ENCODE results near the gene FA2H. TPM values are rescaled to one million over a fixed set of nuclear protein-coding genes. Genes with fewer than 3 reads are reported as not detected.

FA2H gene
- total and polyA plus RNA-seq, 2 of the 13 experiments (the other 11 are each of a cell fraction or from before 2014, with no cell fraction given), result 0.20 TPM; not detected in 1

- no peak for FAIRE-seq
- no peak for DNase-seq (ENCODE audit: low spot score)
- no peaks in the 10 kb centered on the region for H4K20me1 ChIP-seq (ENCODE audit: insufficient read depth, low read length)
- 35% methylated on average over 3 of the region's 3 CpGs for WGBS (ENCODE audit: low lambda C conversion rate)
- ChIA-PET POLR2A (no interaction called here), CTCF (ENCODE audit: low intra/inter-chr PET ratio, low total read pairs) (no interaction called here)
- intact Hi-C loops (cut with micrococcal nuclease; ENCODE audit: unreplicated experiment) (no loop called here), in situ Hi-C loops (cut with HindIII; ENCODE audit: extremely low pct_ligation_motif_present, low pct_unique_long_range_greater_than_20kb) (no loop called here)
- ATAC-seq, result peak; percentile 50
- no peak overlapping the region for H2AFZ ChIP-seq (ENCODE audit: low read length)
- H3K79me2 ChIP-seq (ENCODE audit: insufficient read depth, low read length), result no peaks in the 10 kb centered on the region
- H3K9ac ChIP-seq (ENCODE audit: insufficient read depth, low read depth, low read length), result no peak overlapping the region
- no peak overlapping the region for H3K4me2 ChIP-seq (ENCODE audit: low read depth, low read length)
- H3K27ac ChIP-seq (ENCODE audit: extremely low read length, insufficient read depth, low read length), result no peak overlapping the region
- BruUV-seq (replicated peaks), result no TSS peak
- H3K9me3 ChIP-seq (ENCODE audit: low read length), result no peaks in the 10 kb centered on the region
- no peaks in the 10 kb centered on the region for H3K4me1 ChIP-seq (ENCODE audit: insufficient read depth, low read length)
- no peak overlapping the region for H3K4me3 ChIP-seq (replicated peaks in 1 of 3; ENCODE audit: insufficient read depth in 1 of 3, low read depth in 2 of 3, low read length in 3 of 3)
- H3K27me3 ChIP-seq (ENCODE audit: control insufficient read depth in 1 of 2, insufficient read depth in 2 of 2, low read length in 2 of 2), result peaks cover 4 to 50% of the 10 kb centered on the region in 2 experiments; a peak in 4 of 5 replicates
- H3K36me3 ChIP-seq (replicated peaks in 1 of 2; ENCODE audit: control insufficient read depth in 1 of 2, insufficient read depth in 2 of 2, low read length in 2 of 2), result no peaks in the 10 kb centered on the region
- TF ChIP-seq ATRX (CRISPR knock-in tag; IDR thresholded peaks at IDR 0.05; ENCODE audit: borderline replicate concordance) (no peak), KAT7 (CRISPR knock-in tag; IDR thresholded peaks at IDR 0.05; ENCODE audit: borderline replicate concordance) (no peak), BORCS8-MEF2B (CRISPR knock-in tag; IDR thresholded peaks at IDR 0.05) (no peak), ZNF17 (CRISPR knock-in tag; IDR thresholded peaks at IDR 0.05) (no peak), SNAPC2 (CRISPR knock-in tag; IDR thresholded peaks at IDR 0.05) (no peak), KDM1A (CRISPR knock-in tag; IDR thresholded peaks at IDR 0.05) (no peak), ZNF616 (CRISPR knock-in tag; IDR thresholded peaks at IDR 0.05; ENCODE audit: low read depth) (no peak), NFKBIZ (CRISPR knock-in tag; IDR thresholded peaks at IDR 0.05) (no peak), IRF2 (CRISPR knock-in tag; IDR thresholded peaks at IDR 0.05) (no peak), SNAPC4 (CRISPR knock-in tag; IDR thresholded peaks at IDR 0.05) (no peak), NCOA5 (CRISPR knock-in tag; IDR thresholded peaks at IDR 0.05) (no peak), KDM4B (CRISPR knock-in tag; IDR thresholded peaks at IDR 0.05) (no peak), MTF1 (CRISPR knock-in tag; IDR thresholded peaks at IDR 0.05) (no peak), TRIM24 (CRISPR knock-in tag; IDR thresholded peaks at IDR 0.05) (no peak), ZNF567 (CRISPR knock-in tag; IDR thresholded peaks at IDR 0.05; ENCODE audit: borderline replicate concordance) (no peak)
- TF ChIP-seq, protein P1, sequence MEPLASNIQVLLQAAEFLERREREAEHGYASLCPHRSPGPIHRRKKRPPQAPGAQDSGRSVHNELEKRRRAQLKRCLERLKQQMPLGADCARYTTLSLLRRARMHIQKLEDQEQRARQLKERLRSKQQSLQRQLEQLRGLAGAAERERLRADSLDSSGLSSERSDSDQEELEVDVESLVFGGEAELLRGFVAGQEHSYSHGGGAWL (CRISPR knock-in tag; IDR thresholded peaks at IDR 0.05), result no peak
- TF ChIP-seq, protein P2, sequence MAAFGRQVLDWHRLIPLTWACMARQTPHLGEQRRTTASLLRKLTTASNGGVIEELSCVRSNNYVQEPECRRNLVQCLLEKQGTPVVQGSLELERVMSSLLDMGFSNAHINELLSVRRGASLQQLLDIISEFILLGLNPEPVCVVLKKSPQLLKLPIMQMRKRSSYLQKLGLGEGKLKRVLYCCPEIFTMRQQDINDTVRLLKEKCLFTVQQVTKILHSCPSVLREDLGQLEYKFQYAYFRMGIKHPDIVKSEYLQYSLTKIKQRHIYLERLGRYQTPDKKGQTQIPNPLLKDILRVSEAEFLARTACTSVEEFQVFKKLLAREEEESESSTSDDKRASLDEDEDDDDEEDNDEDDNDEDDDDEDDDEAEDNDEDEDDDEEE (CRISPR knock-in tag; IDR thresholded peaks at IDR 0.05), result no peak
- TF ChIP-seq, protein P3, sequence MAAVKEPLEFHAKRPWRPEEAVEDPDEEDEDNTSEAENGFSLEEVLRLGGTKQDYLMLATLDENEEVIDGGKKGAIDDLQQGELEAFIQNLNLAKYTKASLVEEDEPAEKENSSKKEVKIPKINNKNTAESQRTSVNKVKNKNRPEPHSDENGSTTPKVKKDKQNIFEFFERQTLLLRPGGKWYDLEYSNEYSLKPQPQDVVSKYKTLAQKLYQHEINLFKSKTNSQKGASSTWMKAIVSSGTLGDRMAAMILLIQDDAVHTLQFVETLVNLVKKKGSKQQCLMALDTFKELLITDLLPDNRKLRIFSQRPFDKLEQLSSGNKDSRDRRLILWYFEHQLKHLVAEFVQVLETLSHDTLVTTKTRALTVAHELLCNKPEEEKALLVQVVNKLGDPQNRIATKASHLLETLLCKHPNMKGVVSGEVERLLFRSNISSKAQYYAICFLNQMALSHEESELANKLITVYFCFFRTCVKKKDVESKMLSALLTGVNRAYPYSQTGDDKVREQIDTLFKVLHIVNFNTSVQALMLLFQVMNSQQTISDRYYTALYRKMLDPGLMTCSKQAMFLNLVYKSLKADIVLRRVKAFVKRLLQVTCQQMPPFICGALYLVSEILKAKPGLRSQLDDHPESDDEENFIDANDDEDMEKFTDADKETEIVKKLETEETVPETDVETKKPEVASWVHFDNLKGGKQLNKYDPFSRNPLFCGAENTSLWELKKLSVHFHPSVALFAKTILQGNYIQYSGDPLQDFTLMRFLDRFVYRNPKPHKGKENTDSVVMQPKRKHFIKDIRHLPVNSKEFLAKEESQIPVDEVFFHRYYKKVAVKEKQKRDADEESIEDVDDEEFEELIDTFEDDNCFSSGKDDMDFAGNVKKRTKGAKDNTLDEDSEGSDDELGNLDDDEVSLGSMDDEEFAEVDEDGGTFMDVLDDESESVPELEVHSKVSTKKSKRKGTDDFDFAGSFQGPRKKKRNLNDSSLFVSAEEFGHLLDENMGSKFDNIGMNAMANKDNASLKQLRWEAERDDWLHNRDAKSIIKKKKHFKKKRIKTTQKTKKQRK (IDR thresholded peaks at IDR 0.05; ENCODE audit: low read length), result no peak
Measured at GRCh38 chr16:74759564-74759963, 15.1 kb downstream of the FA2H start.
